ENCODE measurements around the gene HOXD8.

HOXD8 gene

GRCh38 chr2:176161825-176162626, 32.5 kb downstream of the HOXD8 start:
- DNase-seq, result no peak

GRCh38 chr2:176162911-176163671, 33.6 kb downstream of the HOXD8 start:
- DNase-seq, result no peak

- DNase-seq, result no peak
Measured at GRCh38 chr2:176163672-176164056, 34.2 kb downstream of the HOXD8 start.

GRCh38 chr2:176164201-176164600, 34.7 kb downstream of the HOXD8 start:
- no peak for DNase-seq

GRCh38 chr2:176164611-176165369, 35.3 kb downstream of the HOXD8 start:
- no peak for DNase-seq

- DNase-seq, result no peak
Measured at GRCh38 chr2:176165370-176166050, 36.0 kb downstream of the HOXD8 start.

- DNase-seq, result no peak
Measured at GRCh38 chr2:176166272-176166671, 36.8 kb downstream of the HOXD8 start.

GRCh38 chr2:176167398-176167797, 37.9 kb downstream of the HOXD8 start:
- DNase-seq, result no peak

- no peak for DNase-seq
Measured at GRCh38 chr2:176169181-176169580, 39.7 kb downstream of the HOXD8 start.

- DNase-seq, result no peak
Measured at GRCh38 chr2:176169711-176170110, 40.2 kb downstream of the HOXD8 start.

- DNase-seq, result no peak
Measured at GRCh38 chr2:176170602-176171305, 41.2 kb downstream of the HOXD8 start.

GRCh38 chr2:176171351-176172006, 42.0 kb downstream of the HOXD8 start:
- no peak for DNase-seq

- no peak for DNase-seq
Measured at GRCh38 chr2:176172007-176172894, 42.7 kb downstream of the HOXD8 start.

GRCh38 chr2:176172895-176173566, 43.5 kb downstream of the HOXD8 start:
- no peak for DNase-seq

GRCh38 chr2:176173567-176174381, 44.3 kb downstream of the HOXD8 start:
- DNase-seq, result no peak

- no peak for DNase-seq
Measured at GRCh38 chr2:176174382-176174823, 44.9 kb downstream of the HOXD8 start.

- DNase-seq, result no peak
Measured at GRCh38 chr2:176174824-176175708, 45.6 kb downstream of the HOXD8 start.

Data from NCI-H446 treated with DMSO at 0.1 percent for 48 hours (cell line).